ENCODE measurements around the gene MRPS14.
A peak's percentile ranks its signal among the peaks of the same experiment; 100 is the strongest.

Gene MRPS14

DNA sequence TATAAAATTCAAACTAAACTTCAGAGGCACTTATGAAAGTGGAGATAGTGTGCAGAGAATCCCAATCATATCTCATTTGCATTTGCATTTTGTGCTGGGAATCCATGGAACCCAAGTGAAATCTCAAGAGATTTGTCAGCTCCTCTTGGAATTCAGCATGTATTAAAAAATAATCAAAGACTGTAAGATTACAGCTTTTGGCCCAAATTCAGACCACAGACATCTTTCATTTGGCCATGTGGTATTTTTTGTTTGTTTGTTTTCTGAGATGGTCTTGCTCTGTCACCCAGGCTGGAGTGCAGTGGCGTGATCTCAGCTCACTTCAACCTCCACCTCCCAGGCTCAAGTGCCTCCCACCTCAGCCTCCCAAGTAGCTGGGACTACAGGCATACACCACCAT, 27.3 kb downstream of the MRPS14 start:
- no peaks in the 10 kb centered on the region for H3K9me3 ChIP-seq (ENCODE audit: control insufficient read depth, low read length)
- H3K36me3 ChIP-seq (ENCODE audit: control insufficient read depth, insufficient read depth, low read length): no peaks in the 10 kb centered on the region
- H3K4me1 ChIP-seq (ENCODE audit: control insufficient read depth, insufficient read depth, low read length): no peaks in the 10 kb centered on the region
- H3K27me3 ChIP-seq (ENCODE audit: control insufficient read depth, insufficient read depth, low read length): no peaks in the 10 kb centered on the region
- no peak overlapping the region for H3K4me3 ChIP-seq (ENCODE audit: low read length)
- no peak overlapping the region for H3K9ac ChIP-seq (ENCODE audit: low read length)

DNA sequence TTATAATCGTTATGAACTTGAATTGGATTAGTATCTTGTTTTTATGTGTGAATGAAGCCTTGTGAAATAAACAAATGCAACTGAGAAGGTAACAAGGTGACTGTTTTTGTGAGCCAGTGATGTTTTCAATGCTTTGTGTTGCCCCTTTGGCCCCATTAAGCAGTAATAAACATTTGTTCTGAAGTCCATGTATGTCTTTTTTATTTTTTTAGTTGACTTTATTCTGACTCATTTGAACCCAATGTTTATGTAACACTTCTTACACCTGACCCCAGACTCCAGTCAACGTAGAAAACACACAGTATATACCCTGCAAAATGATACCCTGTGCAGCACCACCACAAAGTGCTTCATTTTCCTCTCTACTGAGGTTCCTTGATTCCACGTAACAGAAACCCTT, 28.1 kb downstream of the MRPS14 start:
- Histone ChIP-seq H3K4me3 (ENCODE audit: low read length) (no peak overlapping the region), H3K27me3 (ENCODE audit: control insufficient read depth, insufficient read depth, low read length) (no peaks in the 10 kb centered on the region), H3K4me1 (ENCODE audit: control insufficient read depth, insufficient read depth, low read length) (no peaks in the 10 kb centered on the region), H3K36me3 (ENCODE audit: control insufficient read depth, insufficient read depth, low read length) (no peaks in the 10 kb centered on the region), H3K9me3 (ENCODE audit: control insufficient read depth, low read length) (no peaks in the 10 kb centered on the region), H3K9ac (ENCODE audit: low read length) (no peak overlapping the region)

DNA sequence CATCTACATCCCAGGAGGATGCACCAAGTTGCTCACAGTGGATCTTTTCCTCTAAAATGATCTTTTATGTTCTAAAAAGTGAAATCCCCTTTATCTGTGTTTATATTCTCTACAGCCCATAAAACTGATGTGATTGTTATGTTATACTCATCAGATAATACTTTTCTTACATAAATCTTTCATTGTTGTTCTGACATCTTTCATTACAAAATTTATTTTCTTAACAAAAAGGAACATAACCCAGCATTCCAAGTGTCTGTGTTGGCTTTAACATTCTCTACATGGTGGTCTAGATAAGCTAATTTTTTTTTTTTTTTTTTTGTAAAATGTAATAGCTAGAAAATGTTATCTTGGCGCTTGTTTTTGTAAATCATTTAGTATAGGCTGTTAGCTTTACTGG, 31.8 kb downstream of the MRPS14 start:
- H3K4me1 ChIP-seq (ENCODE audit: control insufficient read depth, insufficient read depth, low read length): no peaks in the 10 kb centered on the region
- H3K27me3 ChIP-seq (ENCODE audit: control insufficient read depth, insufficient read depth, low read length): no peaks in the 10 kb centered on the region
- H3K36me3 ChIP-seq (ENCODE audit: control insufficient read depth, insufficient read depth, low read length): no peaks in the 10 kb centered on the region
- no peaks in the 10 kb centered on the region for H3K9me3 ChIP-seq (ENCODE audit: control insufficient read depth, low read length)
- no peak overlapping the region for H3K9ac ChIP-seq (ENCODE audit: low read length)
- no peak overlapping the region for H3K4me3 ChIP-seq (ENCODE audit: low read length)

DNA sequence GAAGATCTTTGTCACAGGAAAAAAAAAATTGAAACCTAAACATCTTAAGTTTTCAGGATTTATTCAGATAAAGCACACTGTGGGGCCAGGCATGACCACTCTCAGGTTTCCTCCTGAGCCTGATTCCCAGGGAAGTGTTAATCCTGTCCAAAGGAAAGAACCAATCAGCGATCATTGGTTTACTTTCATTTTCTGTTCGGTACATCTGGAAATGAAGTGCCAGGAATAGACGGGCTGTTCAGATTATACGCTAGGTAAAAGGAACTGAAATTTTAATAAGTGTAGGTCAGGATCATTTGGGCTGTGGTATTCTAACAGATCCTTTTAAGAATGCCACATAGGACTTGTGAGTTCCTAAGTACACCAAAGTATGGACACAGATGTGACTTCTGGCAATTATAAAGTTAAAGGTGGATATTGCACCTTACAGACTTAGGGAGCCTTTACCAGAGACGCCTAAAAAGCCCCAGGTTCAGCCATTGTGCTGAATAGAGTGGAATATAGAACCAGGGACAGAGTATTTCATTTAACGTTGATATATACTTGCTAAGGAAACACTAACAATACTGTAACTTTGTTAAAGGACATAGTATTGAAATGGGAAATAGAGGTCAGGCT, 32.7 kb downstream of the MRPS14 start:
- Histone ChIP-seq H3K4me1 (ENCODE audit: control insufficient read depth, insufficient read depth, low read length) (no peaks in the 10 kb centered on the region), H3K36me3 (ENCODE audit: control insufficient read depth, insufficient read depth, low read length) (no peaks in the 10 kb centered on the region), H3K9ac (ENCODE audit: low read length) (peak overlapping the region; percentile 71), H3K4me3 (ENCODE audit: low read length) (peak overlapping the region; percentile 9), H3K9me3 (ENCODE audit: control insufficient read depth, low read length) (no peaks in the 10 kb centered on the region), H3K27me3 (ENCODE audit: control insufficient read depth, insufficient read depth, low read length) (no peaks in the 10 kb centered on the region)

DNA sequence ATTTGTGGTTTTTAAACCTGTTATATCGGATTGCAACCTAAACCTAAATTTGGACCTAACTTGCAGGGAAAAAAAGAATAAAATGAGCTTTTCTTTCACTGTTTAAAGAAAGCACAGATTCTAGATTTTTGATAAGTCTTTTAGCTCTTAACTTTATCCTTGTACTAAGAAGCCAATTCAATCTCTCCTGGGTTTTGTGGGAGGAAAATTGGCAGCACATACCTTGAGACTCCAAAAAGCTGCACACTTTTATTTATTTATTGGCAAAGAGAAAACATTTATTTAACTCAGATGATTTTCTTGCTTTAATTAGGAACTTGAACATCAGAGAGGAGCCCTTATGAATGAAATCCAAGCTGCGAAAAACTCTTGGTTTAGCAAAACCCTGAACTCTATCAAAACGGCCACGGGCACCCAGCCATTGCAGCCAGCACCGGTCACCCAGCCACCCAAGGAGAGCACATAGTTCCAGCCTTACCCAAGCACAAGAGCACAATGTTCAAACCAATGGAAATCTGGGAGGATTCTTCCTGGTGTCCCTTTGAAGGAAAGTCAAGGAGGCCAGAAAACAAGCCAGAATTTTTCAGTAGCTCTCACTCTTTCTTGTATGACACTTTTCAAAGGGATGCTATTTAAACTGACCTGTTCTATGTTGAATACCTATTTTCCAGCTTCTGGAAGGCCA, 33.5 kb downstream of the MRPS14 start:
- Histone ChIP-seq H3K4me1 (ENCODE audit: control insufficient read depth, insufficient read depth, low read length) (no peaks in the 10 kb centered on the region), H3K4me3 (ENCODE audit: low read length) (no peak overlapping the region), H3K27me3 (ENCODE audit: control insufficient read depth, insufficient read depth, low read length) (no peaks in the 10 kb centered on the region), H3K9me3 (ENCODE audit: control insufficient read depth, low read length) (no peaks in the 10 kb centered on the region), H3K36me3 (ENCODE audit: control insufficient read depth, insufficient read depth, low read length) (no peaks in the 10 kb centered on the region), H3K9ac (ENCODE audit: low read length) (no peak overlapping the region)

DNA sequence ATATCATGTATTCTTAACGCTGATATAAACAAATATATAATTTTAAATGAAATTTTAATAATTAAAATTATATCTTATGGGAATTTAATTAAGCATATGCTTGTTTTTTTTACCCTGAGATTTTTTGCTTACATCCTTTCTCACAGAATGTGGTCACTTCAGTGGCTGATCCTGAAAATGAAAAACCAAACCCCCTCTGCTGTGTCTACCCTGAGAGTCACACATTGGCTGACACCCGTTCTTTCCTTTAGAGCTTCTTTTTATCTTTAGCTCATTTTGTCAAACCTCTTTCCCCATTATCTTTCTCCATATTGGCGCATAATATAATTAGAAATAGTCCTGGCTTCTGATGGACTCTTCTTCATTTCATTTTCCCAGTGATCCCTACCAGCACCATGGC, 34.2 kb downstream of the MRPS14 start:
- no peaks in the 10 kb centered on the region for H3K9me3 ChIP-seq (ENCODE audit: control insufficient read depth, low read length)

DNA sequence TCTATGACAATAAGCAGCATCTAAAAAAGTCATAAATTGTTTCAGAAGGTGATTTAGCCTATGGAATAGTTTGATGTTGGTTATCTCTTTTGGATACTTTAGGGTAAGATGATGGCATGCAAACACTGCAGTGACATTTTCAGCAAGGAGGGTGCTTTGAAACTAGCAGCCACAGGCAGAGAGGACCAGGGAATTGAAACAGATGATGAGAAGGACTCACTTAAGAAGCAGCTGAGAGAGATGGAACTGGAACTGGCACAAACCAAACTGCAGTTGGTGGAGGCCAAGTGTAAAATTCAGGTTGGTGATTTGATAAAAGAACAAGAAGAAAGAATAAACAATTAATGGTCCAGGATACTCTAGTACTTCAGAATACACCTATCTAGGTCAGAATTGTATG, 34.7 kb downstream of the MRPS14 start:
- Histone ChIP-seq H3K4me1 (ENCODE audit: control insufficient read depth, insufficient read depth, low read length) (no peaks in the 10 kb centered on the region), H3K36me3 (ENCODE audit: control insufficient read depth, insufficient read depth, low read length) (no peaks in the 10 kb centered on the region), H3K9me3 (ENCODE audit: control insufficient read depth, low read length) (no peaks in the 10 kb centered on the region)

More for the DNA sequence above, 34.2 kb downstream of the MRPS14 start:
- no peak overlapping the region for H3K9ac ChIP-seq (ENCODE audit: low read length)
- H3K4me3 ChIP-seq (ENCODE audit: low read length): no peak overlapping the region
- H3K36me3 ChIP-seq (ENCODE audit: control insufficient read depth, insufficient read depth, low read length): no peaks in the 10 kb centered on the region
- no peaks in the 10 kb centered on the region for H3K27me3 ChIP-seq (ENCODE audit: control insufficient read depth, insufficient read depth, low read length)
- H3K4me1 ChIP-seq (ENCODE audit: control insufficient read depth, insufficient read depth, low read length): no peaks in the 10 kb centered on the region

DNA sequence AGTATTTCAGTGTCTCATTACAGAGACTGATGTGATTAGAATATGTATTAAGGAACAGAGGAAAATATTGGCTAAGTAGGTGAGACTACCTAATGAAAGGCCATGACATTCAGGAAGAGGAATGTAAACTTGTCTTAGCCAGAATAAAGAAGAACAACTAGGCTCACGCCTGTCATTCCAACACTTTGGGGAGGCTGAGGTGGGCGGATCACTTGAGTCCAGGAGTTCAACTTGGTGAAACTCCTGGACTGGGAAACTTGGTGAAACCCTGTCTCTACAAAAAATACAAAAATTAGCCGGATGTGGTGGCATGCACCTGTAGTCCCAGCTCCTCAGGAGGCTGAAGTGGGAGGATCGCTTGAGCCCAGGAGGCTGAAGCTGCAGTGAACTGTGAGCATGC, 38.3 kb downstream of the MRPS14 start:
- no peaks in the 10 kb centered on the region for H3K4me1 ChIP-seq (ENCODE audit: control insufficient read depth, insufficient read depth, low read length)
- H3K36me3 ChIP-seq (ENCODE audit: control insufficient read depth, insufficient read depth, low read length): no peaks in the 10 kb centered on the region
- H3K27me3 ChIP-seq (ENCODE audit: control insufficient read depth, insufficient read depth, low read length): no peaks in the 10 kb centered on the region
- H3K9me3 ChIP-seq (ENCODE audit: control insufficient read depth, low read length): no peaks in the 10 kb centered on the region
- no peak overlapping the region for H3K9ac ChIP-seq (ENCODE audit: low read length)
- H3K4me3 ChIP-seq (ENCODE audit: low read length): no peak overlapping the region

More for the DNA sequence above, 34.7 kb downstream of the MRPS14 start:
- Histone ChIP-seq H3K9ac (ENCODE audit: low read length) (no peak overlapping the region), H3K27me3 (ENCODE audit: control insufficient read depth, insufficient read depth, low read length) (no peaks in the 10 kb centered on the region), H3K4me3 (ENCODE audit: low read length) (no peak overlapping the region)

DNA sequence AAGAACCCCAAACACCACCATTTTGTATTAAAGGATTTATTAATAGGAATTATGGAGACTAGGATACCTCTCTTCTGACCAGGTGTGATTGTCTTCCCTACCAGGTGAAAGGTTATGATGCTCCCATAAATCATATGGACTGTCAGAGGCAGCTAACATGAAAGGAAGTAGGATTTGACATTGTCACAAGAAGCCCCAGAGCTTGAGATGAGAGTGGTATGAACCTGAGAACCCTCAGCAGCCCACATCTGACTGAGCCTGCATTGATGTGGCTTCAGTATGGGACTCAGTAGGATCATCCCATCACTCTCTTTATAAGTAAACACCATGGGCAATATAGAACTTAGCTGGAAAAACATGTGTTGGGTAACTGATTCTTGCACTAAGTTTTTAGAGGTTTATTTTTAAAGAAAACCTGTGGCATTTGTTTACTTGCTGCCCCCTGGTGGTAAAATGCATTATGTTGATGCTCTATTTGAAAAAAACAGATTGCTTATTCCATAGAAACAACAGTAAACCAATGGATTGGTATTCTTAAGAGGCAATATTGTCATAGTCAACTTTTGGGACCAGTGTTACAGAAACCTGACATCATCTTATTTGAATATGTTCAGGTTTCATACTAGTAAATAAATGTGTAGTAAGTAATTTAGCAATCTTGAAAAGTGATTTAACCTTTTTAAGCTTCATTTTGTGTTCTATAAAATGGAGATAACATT, 40.1 kb downstream of the MRPS14 start:
- no peaks in the 10 kb centered on the region for H3K36me3 ChIP-seq (ENCODE audit: control insufficient read depth, insufficient read depth, low read length)
- no peak overlapping the region for H3K4me3 ChIP-seq (ENCODE audit: low read length)
- H3K9me3 ChIP-seq (ENCODE audit: control insufficient read depth, low read length): no peaks in the 10 kb centered on the region
- H3K4me1 ChIP-seq (ENCODE audit: control insufficient read depth, insufficient read depth, low read length): no peaks in the 10 kb centered on the region
- no peak overlapping the region for H3K9ac ChIP-seq (ENCODE audit: low read length)
- H3K27me3 ChIP-seq (ENCODE audit: control insufficient read depth, insufficient read depth, low read length): no peaks in the 10 kb centered on the region

DNA sequence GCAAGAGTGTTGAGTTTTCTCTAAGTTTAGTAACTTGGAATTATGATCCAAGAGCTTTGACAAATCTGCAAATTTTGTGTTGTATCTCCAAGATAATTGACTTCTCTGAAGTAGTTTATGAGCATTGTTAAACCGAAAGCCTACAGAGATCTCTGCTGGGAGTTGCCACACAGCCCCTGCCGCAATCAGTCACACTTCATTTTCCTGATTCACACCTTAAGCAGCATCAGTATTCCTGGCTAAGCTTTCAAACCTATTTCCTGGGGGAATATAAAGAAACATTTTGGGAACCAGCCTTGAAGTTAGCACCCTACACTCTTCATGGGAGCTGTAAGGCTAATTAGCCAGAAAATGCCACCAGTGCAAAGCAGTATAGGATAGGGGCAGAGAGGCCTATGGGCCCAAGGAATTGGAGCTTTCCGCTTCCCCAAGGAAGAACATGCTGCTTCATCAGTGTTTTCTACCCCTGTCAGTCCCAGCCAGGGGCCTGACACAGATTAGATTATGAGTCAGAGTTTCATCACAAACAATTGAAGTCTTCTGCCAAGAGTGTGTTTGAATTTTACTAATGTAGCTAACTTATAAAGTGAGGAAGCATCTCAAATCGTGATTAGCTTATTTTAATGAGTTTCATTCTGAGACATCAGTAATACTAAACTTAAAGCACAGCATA, 46.7 kb downstream of the MRPS14 start:
- Histone ChIP-seq H3K9me3 (ENCODE audit: control insufficient read depth, low read length) (no peaks in the 10 kb centered on the region), H3K9ac (ENCODE audit: low read length) (no peak overlapping the region)

DNA sequence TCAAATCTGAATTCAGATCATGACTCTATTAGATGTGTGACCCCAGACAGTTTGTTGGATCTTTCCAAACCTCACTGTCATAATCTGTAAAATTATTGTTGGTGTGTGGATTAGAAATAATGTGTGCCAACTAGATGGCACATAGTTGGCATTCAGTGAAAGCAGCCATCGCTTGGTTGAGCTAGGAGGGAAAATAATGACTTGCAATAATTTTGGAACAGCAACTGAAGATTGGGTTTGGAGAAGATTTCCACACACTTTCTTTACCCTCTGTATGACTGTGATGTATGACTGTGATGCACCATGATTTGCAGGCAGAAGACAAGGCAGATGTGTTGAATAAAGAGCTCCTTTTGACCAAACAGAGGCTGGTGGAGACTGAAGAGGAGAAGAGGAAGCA, 47.5 kb downstream of the MRPS14 start:
- no peaks in the 10 kb centered on the region for H3K4me1 ChIP-seq (ENCODE audit: control insufficient read depth, insufficient read depth, low read length)
- H3K9me3 ChIP-seq (ENCODE audit: control insufficient read depth, low read length): no peaks in the 10 kb centered on the region
- no peaks in the 10 kb centered on the region for H3K27me3 ChIP-seq (ENCODE audit: control insufficient read depth, insufficient read depth, low read length)
- H3K4me3 ChIP-seq (ENCODE audit: low read length): no peak overlapping the region
- H3K36me3 ChIP-seq (ENCODE audit: control insufficient read depth, insufficient read depth, low read length): peaks cover 4% of the 10 kb centered on the region
- H3K9ac ChIP-seq (ENCODE audit: low read length): no peak overlapping the region

More for the DNA sequence above, 46.7 kb downstream of the MRPS14 start:
- H3K36me3 ChIP-seq (ENCODE audit: control insufficient read depth, insufficient read depth, low read length): peaks cover 4% of the 10 kb centered on the region
- H3K27me3 ChIP-seq (ENCODE audit: control insufficient read depth, insufficient read depth, low read length): no peaks in the 10 kb centered on the region
- no peaks in the 10 kb centered on the region for H3K4me1 ChIP-seq (ENCODE audit: control insufficient read depth, insufficient read depth, low read length)
- no peak overlapping the region for H3K4me3 ChIP-seq (ENCODE audit: low read length)

DNA sequence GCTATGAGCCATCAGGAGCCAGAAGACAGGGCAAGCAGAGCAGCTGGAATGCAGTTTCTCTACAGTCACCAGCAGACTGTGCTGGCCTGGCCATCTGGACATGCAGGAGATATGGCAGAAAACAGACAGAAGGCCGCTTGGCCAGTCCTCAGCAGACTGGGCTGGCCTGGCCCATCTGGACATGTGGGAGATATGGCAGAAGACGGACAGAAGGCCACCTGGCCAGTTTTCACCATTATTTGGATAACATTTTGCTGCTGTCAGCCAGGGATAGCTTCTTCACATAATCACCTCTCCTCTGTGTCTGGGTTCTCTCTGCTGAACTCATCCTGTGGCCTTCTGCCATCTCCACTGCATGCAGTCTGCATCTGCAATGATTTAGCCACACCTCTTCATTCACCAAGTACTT, 48.5 kb downstream of the MRPS14 start:
- Histone ChIP-seq H3K36me3 (ENCODE audit: control insufficient read depth, insufficient read depth, low read length) (peaks cover 8% of the 10 kb centered on the region), H3K27me3 (ENCODE audit: control insufficient read depth, insufficient read depth, low read length) (no peaks in the 10 kb centered on the region), H3K4me3 (ENCODE audit: low read length) (no peak overlapping the region), H3K9me3 (ENCODE audit: control insufficient read depth, low read length) (no peaks in the 10 kb centered on the region), H3K4me1 (ENCODE audit: control insufficient read depth, insufficient read depth, low read length) (no peaks in the 10 kb centered on the region), H3K9ac (ENCODE audit: low read length) (no peak overlapping the region)

All from mucosa of stomach (tissue), 1 donor.